ENCODE data around the gene VTCN1.
"Not testable (repeated sequence)": the region's sequence is repeated elsewhere in the genome, so short reads cannot be mapped to it uniquely, and the experiment has no call there.

Gene VTCN1, protein sequence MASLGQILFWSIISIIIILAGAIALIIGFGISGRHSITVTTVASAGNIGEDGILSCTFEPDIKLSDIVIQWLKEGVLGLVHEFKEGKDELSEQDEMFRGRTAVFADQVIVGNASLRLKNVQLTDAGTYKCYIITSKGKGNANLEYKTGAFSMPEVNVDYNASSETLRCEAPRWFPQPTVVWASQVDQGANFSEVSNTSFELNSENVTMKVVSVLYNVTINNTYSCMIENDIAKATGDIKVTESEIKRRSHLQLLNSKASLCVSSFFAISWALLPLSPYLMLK

DNA sequence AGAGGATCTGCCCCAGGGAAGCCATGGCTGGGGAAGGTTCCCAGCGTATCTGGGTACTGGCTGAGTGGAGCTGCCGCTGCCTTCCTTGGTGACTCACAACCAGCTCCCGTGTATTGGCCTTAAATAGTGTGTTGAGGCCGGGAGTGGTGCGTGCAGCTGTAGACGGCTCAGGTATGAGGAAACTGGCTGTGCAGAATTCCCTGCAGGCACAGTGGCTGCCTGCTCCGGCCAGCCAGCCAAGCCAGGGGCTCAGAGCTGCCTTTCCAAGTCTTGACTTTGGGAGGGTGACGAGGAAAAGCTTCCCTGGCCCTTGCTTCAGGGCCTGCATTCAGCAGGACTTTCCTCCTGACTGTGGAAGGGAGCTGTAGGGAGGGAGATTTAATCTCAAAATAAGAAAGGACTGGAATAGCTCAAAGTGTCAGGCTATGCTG is at the start of gene VTCN1:
Gene VTCN1 (minus strand): TSS at position 97 of the 431 bp plus-strand sequence. CDS start 72 bp downstream, at position 25.
- no peak within 1 kb of the TSS for H3K27ac ChIP-seq
- no peak for DNase-seq
- TF ChIP-seq, protein P1, sequence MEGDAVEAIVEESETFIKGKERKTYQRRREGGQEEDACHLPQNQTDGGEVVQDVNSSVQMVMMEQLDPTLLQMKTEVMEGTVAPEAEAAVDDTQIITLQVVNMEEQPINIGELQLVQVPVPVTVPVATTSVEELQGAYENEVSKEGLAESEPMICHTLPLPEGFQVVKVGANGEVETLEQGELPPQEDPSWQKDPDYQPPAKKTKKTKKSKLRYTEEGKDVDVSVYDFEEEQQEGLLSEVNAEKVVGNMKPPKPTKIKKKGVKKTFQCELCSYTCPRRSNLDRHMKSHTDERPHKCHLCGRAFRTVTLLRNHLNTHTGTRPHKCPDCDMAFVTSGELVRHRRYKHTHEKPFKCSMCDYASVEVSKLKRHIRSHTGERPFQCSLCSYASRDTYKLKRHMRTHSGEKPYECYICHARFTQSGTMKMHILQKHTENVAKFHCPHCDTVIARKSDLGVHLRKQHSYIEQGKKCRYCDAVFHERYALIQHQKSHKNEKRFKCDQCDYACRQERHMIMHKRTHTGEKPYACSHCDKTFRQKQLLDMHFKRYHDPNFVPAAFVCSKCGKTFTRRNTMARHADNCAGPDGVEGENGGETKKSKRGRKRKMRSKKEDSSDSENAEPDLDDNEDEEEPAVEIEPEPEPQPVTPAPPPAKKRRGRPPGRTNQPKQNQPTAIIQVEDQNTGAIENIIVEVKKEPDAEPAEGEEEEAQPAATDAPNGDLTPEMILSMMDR (IDR thresholded peaks at IDR 0.05; ENCODE audit: low read depth, low read length, missing control alignments): no peak
- H3K4me3 ChIP-seq (ENCODE audit: low read depth, low read length): no peak within 1 kb of the TSS
- no peaks in the 10 kb centered on the region for H3K27me3 ChIP-seq (replicated peaks)
- in situ Hi-C loops (cut with HindIII; ENCODE audit: low pct_ligation_motif_present, low sequenced_read_pairs): no loop called here
- no peaks in the 10 kb centered on the region for H3K36me3 ChIP-seq (replicated peaks)

DNA sequence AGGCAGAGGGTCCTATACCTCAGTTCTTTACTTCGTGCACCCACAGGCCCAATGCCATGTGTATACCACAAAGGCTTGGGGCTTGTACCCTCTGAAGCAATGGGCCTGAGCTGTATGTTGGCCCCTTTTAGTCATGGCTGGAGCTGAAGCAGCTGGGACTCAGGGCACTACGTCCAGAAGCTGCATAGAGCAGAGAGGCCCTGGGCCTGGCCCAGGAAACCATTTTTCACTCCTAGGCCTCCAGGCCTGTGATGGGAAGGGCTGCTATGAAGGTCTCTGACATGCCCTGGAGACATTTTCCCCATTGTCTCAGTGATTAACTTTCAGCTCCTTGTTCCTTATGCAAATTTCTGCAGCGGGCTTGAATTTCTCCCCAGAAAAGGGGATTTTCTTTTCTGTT is 48.1 kb upstream of the VTCN1 start:
- H3K27ac ChIP-seq: no peak overlapping the region
- TF ChIP-seq, protein P1 (IDR thresholded peaks at IDR 0.05; ENCODE audit: low read depth, low read length, missing control alignments): no peak
- no peaks in the 10 kb centered on the region for H3K36me3 ChIP-seq (replicated peaks)
- DNase-seq: no peak
- no peak overlapping the region for H3K4me3 ChIP-seq (ENCODE audit: low read depth, low read length)
- in situ Hi-C loops (cut with HindIII; ENCODE audit: low pct_ligation_motif_present, low sequenced_read_pairs): no loop called here
- no peaks in the 10 kb centered on the region for H3K27me3 ChIP-seq (replicated peaks)

- H3K27me3 ChIP-seq (replicated peaks); H3K4me3 ChIP-seq (ENCODE audit: low read depth, low read length); H3K27ac ChIP-seq; H3K36me3 ChIP-seq (replicated peaks); DNase-seq; in situ Hi-C loops (cut with HindIII; ENCODE audit: low pct_ligation_motif_present, low sequenced_read_pairs): not testable (repeated sequence)
These were observed 47.3 kb upstream of the VTCN1 start for GRCh38 chr1:117258075-117258474.

DNA sequence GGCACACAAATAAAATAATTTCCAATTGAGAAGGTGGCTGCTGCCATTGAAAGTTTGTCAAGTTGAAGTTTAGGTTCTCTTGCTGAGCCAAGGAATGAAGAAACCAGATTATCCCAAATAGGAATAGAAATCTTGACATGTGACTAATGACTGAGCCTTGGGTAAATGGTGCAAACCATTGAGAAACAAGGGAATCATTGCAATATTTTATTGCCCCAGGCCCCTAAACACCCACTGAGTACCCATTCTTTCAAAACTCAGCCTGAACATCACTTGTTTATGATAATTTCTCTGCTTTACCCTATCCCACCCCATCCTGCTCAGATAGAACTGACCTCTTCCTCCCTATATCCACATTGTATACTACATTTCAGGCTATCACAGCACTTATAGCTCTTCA is 46.6 kb upstream of the VTCN1 start:
- no peak for DNase-seq
- Histone ChIP-seq H3K27me3 (replicated peaks) (no peaks in the 10 kb centered on the region), H3K36me3 (replicated peaks) (no peaks in the 10 kb centered on the region), H3K4me3 (ENCODE audit: low read depth, low read length) (no peak overlapping the region), H3K27ac (no peak overlapping the region)
- in situ Hi-C loops (cut with HindIII; ENCODE audit: low pct_ligation_motif_present, low sequenced_read_pairs): no loop called here
- TF ChIP-seq, protein P1 (IDR thresholded peaks at IDR 0.05; ENCODE audit: low read depth, low read length, missing control alignments): no peak

DNA sequence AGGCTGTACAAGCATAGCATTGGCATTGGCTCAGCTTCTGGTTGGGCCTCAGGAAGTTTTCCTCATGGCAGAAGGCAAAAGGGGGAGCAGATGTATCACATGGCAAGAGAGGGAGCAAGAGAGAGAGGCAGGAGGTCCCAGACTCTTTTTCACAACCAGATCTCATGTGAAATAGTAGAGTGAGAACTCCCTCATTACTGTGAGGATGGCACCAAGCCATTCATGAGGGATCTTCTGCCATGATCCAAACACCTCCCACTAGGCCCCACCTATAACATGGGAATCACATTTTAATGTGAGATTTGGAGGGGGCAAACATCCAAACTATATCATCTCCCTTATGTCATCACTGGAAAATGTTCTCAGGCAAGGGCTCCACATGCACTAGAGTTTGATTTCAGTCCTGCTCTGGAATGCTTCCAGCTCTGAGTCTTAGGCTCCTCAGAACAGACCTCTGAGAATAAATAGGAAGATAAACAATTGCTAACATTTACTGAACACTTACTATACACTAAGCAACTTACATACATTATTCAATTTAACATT is 39.4 kb upstream of the VTCN1 start:
- Histone ChIP-seq H3K27ac (no peak overlapping the region), H3K36me3 (replicated peaks) (no peaks in the 10 kb centered on the region), H3K27me3 (replicated peaks) (no peaks in the 10 kb centered on the region), H3K4me3 (ENCODE audit: low read depth, low read length) (no peak overlapping the region)
- DNase-seq: peak; percentile 8
- in situ Hi-C loops (cut with HindIII; ENCODE audit: low pct_ligation_motif_present, low sequenced_read_pairs): no loop called here
- TF ChIP-seq, protein P1 (IDR thresholded peaks at IDR 0.05; ENCODE audit: low read depth, low read length, missing control alignments): no peak

DNA sequence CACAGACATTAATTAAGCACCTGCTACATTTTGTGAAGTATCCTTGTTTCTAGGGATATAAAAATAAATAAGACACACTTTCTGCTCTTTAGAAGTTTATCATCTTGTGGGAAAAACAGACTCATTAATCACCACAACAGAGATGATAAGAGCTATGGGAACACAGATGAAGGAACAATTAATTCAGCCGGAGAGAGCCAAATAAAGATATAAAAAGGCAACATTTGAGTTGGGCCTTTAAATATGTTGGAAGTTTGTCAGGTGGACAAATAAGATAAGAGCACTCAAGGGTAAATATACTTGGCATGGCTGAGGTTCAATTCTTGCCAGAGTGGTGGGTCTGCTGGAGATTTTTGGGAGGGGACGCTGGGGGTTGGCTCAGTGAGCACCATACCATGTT is 34.2 kb upstream of the VTCN1 start:
- no peak for DNase-seq
- in situ Hi-C loops (cut with HindIII; ENCODE audit: low pct_ligation_motif_present, low sequenced_read_pairs): no loop called here
- Histone ChIP-seq H3K27ac (no peak overlapping the region), H3K36me3 (replicated peaks) (no peaks in the 10 kb centered on the region), H3K27me3 (replicated peaks) (no peaks in the 10 kb centered on the region), H3K4me3 (ENCODE audit: low read depth, low read length) (no peak overlapping the region)
- TF ChIP-seq, protein P1 (IDR thresholded peaks at IDR 0.05; ENCODE audit: low read depth, low read length, missing control alignments): no peak
